Stimulated activated CD4-positive, alpha-beta T cell treated with anti-CD3 and anti-CD28 coated beads, Interleukin-1b, Interleukin-23, amount 100 ng/mL, for 24 hours (primary cell): ENCODE results near the gene RUVBL1.

Experiments
- DNase-seq, 4 experiments: peaks; one replicate each; pipeline ENCODE4 v3.0.0-alpha.2; 2020; ENCODE audit warnings: low read depth in 4 of 4, low spot score in 1 of 4

Gene RUVBL1

GRCh38 chr3:128036119-128036518 lies 87.5 kb downstream of the RUVBL1 start:
- DNase-seq: no peak

GRCh38 chr3:128033102-128033501 lies 90.5 kb downstream of the RUVBL1 start:
- DNase-seq: no peak
